NCI-H2029 treated with DMSO at 0.1 percent for 48 hours (cell line): ENCODE measurements around the gene MRPS18C.
"Not testable (repeated sequence)": the region's sequence is repeated elsewhere in the genome, so short reads cannot be mapped to it uniquely, and the experiment has no call there.

Experiments
- DNase-seq: peaks from one replicate; lab custom pipeline; 2025; lab: John Stamatoyannopoulos, UW

Gene MRPS18C

GRCh38 chr4:83498187-83498586, 42.3 kb downstream of the MRPS18C start:
- no peak for DNase-seq

- DNase-seq = not testable (repeated sequence)
Measured at GRCh38 chr4:83501671-83502070, 45.8 kb downstream of the MRPS18C start.

- no peak for DNase-seq
Measured at GRCh38 chr4:83503974-83504373, 48.1 kb downstream of the MRPS18C start.

GRCh38 chr4:83504503-83504902, 48.6 kb downstream of the MRPS18C start:
- DNase-seq = no peak

GRCh38 chr4:83504996-83505395, 49.1 kb downstream of the MRPS18C start:
- DNase-seq = no peak

- DNase-seq = peak; percentile 30
Measured at GRCh38 chr4:83509156-83509585, 53.3 kb downstream of the MRPS18C start.

- DNase-seq = no peak
Measured at GRCh38 chr4:83510442-83510841, 54.6 kb downstream of the MRPS18C start.
